NOMO-1 treated with DMSO at 0.1 percent for 48 hours (cell line): ENCODE measurements around the gene PLCB1.
"Not testable (repeated sequence)": the region's sequence is repeated elsewhere in the genome, so short reads cannot be mapped to it uniquely, and the experiment has no call there.

Source experiments
- DNase-seq: peaks from one replicate; lab custom pipeline; 2025; ENCODE audit not compliant: unreplicated experiment; lab: John Stamatoyannopoulos, UW

The PLCB1 gene

GRCh38 chr20:8330319-8330784, 198.3 kb downstream of the PLCB1 start:
- DNase-seq: peak; percentile 59

DNA sequence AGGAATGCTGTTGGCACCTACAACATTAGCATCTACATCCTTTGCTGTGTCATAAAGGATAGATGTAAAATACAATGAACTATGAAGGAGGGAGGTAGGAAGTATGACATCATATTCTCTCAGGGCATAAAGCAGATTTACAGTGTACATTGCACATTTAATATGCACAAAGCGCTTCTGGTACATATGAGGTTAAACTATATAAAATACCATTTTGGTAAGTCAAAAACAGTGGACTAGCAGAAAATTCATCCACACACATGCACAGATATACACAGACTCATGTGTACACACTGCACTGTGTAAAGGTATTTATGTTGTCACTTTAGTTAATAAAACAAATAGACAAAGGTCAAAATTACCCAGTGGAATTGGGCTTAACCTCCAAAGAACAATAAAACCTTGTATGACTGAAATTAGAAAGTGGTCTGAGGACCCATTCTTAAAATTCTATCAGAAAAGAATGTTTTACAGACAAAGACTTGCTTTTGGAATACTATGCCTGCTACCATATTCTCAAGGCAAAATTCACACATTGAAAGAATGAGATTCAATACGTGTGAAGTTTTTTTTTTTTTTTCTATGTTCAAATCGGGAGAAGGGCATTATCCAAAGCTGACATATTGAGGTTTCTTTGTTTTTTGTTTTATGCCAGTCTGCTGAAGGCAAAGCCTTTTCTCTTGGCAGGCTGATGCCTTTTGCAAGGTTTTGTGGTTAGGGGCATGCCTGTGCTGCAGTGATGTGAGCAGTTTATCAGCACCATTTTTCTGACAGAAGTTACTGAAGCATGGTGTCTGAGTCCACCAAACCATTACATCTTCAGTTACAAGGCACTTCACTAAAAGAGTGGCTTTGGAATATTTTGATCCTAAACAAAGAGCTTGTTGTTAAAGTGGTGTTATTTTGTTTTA, 199.0 kb downstream of the PLCB1 start:
- DNase-seq: no peak

DNA sequence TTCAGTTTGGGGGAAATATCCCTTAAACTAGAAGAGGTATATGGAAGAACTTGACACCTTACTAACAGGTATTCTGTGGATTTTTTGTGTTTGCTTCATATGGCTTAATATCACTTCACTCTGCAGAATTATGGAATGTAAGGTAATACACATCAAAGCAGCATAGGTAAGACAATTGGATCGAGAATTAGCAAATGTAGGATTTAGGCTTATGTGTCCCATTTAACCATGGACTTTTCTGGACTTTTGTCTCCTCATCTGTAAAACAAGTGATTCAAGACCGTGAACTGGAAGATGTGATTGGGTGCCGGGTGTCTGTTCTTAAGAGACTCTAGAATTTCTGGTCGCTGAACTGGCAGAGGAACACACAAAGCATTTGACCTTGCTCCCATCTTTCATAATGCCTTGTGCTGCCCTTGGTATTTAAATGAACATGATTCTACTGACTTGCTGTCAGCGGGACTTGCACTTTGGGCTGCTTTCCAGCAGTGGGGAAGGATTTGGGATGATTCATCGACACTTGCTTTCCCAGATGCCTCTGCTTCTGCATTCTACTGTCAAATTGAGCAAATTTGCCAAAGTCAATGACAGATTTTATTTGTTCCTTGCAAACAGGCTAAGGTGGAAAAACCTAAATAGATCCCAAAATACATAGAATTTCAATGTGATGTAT, 199.8 kb downstream of the PLCB1 start:
- DNase-seq: no peak

DNA sequence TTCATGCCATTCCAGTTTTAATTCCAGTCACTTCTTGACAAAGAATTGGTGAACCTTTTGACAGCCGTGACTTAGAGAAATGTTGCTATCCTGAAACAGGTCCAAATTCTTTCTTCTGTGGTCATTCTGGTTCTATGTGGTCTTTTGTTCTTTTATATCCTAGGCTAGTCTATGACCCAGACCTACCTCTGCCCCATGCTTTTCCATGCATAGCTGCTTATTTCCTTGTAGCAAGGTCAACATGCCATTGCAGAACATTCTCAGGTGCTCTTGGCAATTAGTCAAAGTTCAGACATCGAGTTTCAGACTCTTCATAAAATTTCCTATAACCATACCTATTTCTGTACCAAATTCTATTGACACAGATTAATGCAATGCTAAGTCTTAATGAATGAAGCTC, 202.6 kb downstream of the PLCB1 start:
- DNase-seq: no peak

- DNase-seq: no peak
Observed at GRCh38 chr20:8335059-8335458, 203.0 kb downstream of the PLCB1 start.

DNA sequence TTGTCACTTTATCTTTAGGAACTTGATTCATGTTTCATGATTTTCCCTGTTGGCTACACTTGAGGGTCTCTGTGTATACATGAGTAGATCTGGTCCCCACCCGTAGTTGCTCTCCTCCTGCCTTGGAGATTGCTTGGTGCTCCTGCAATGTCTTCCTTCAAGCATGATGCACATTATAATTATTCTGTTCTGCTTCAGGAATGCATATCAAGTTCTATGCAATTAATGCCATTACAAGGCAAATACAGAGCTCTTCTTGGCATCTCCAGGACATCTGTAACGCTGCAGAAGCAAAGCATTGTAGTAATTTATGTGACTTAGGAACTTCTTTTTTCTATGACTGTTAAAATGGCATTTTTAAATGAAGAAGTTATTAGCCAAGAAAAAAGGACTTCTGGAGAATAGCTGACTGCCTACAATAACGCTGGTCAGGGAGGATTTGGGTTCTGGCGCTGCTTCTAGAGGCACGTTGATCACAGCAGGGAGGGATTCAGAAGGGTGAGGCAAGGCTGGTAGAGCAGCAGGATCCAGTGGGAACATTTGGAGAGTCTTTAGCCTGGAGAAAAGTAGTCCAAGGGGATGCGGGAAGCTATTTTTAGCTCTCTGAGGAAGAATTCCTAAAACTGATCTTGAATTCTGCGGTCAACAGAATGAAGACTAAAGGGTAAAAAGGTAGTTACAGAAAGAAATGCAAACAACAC, 203.6 kb downstream of the PLCB1 start:
- no peak for DNase-seq

- no peak for DNase-seq
Observed at GRCh38 chr20:8339349-8339748, 207.3 kb downstream of the PLCB1 start.

- no peak for DNase-seq
Observed at GRCh38 chr20:8342391-8342790, 210.3 kb downstream of the PLCB1 start.

DNA sequence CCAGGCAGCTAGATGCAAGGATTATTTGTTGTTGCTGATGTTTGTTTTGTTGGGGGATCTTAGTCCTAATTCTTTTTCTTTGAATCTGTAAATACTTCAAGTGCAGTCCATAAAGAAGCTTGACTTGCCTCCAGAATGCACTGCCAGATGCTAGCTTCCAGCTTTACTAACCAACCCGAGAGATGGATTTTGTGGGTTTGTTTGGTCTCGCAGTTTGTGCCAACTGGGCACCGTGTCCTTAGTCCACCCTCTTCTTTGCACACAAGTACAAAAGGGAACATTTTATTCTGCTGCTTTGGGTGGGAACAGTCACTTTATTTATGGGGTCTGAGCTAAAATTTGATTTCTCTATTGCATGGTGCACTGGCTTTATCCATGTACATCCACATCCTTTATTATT, 212.0 kb downstream of the PLCB1 start:
- no peak for DNase-seq

GRCh38 chr20:8344631-8345030, 212.6 kb downstream of the PLCB1 start:
- DNase-seq: no peak

DNA sequence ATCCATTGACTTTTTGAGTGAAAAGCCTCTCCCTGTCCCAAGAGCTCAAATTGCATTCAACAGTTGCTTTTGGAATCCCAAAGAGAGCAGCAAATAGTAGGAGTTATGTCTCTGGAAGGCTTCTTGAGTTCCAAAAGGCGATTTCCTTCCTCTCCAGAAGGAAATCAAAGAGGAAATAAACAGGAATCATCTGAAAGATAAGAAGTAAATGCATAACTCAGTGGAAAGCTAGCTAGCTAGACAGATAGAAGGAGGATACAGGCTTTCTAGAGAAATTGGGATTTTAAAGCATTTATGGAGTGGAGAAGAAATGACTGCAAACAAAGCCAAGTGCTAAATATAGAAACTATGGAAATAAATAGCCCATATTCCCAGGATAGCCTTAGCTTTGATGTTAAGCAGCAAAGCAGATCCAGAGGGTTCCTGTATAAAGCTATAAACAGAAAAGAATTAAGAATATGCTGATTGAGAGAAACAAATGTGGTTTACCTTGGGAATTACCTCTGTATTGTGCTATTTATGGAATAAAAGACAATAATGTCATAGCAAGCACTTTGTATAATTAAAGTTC, 214.7 kb downstream of the PLCB1 start:
- no peak for DNase-seq

GRCh38 chr20:8350225-8350624, 218.2 kb downstream of the PLCB1 start:
- not testable (repeated sequence) for DNase-seq

GRCh38 chr20:8352486-8352885, 220.4 kb downstream of the PLCB1 start:
- DNase-seq: peak; percentile 16

DNA sequence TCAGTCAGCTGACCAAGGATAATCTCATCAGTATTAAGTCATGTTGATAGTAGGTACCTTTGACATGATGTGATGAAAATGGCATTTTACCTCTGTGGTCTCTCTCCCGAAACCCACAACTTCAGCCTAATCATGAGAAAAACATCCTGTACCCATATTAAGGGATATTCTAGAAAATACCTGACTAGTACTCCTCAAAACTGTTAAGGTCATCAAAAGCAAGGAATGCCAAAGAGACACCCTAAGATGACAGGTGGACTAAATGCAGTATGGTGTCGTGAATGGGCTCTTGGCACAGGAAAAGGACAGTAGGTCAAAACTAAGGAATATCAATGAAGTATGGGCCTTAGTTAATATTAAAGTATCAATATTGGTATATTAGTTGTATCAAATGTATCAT, 221.4 kb downstream of the PLCB1 start:
- no peak for DNase-seq

GRCh38 chr20:8355453-8355852, 223.4 kb downstream of the PLCB1 start:
- DNase-seq: no peak

GRCh38 chr20:8356806-8357205, 224.7 kb downstream of the PLCB1 start:
- peak; percentile 28 for DNase-seq

- no peak for DNase-seq
Observed at GRCh38 chr20:8357703-8358102, 225.6 kb downstream of the PLCB1 start.

DNA sequence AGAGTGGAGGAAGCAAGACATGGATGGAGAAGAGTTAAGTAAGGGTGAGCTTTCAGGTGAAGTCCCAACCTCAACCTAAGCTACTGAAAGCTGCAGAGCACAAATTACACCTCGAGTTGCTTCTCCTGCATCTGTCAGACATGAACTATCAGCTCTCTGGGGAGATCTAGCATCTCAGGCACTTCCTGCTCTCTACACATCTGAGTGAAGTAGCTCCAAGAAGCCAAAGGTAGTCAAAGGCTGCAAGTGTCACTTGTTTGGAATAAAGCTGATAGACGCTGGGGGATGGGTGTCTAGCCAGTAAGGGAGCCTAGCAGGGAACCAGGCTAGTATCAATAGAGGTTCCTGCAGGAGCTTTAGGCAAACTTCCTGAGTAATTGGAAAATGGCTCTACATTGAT, 228.0 kb downstream of the PLCB1 start:
- DNase-seq: no peak

GRCh38 chr20:8361006-8361652, 229.1 kb downstream of the PLCB1 start:
- DNase-seq: no peak

DNA sequence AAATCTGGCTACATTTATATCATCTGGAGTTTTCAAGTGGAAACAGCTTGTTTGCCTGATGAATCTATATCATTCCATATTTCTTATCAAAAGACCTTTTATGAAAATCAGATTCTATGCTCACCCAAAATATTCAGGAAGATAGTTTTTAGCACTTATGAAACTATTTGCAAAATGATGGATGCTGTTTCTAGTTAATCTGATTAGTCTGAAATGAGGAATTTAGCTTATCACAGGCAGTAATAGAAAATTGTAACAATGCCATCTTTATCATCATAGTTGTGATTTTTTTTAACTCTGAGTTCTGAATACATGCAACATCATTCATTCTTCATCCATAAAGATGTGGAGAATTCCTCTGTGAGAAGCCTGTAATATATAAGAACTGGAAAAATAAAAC, 229.7 kb downstream of the PLCB1 start:
- DNase-seq: no peak

DNA sequence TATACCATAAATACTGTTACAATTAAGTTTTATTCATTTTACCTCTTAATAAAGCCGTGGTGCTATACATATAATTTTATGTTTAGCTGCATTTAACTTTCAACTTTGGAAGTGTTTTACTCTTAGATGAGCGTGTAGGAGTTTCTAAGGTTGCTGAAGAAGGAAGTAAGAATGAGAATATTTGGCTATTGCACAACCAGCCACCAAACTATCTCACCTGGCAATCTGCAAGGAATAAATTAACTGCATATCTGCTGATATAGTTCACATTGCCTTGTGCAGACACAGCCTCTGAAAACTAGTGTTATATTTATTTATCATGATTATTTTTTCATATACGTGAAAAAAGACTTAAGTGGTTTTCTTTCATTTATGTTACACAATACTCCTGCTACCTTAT, 230.4 kb downstream of the PLCB1 start:
- DNase-seq: peak; percentile 7
